Measurements from ENCODE around the gene SLC25A21. TPM values are rescaled to one million over a fixed set of nuclear protein-coding genes. Genes with fewer than 3 reads are reported as not detected.

SLC25A21 gene
- total RNA-seq, 1 experiment from 2014 or later: 2.1 TPM

GRCh38 chr14:36973806-36974442, 198.5 kb downstream of the SLC25A21 start:
- ATAC-seq: no peak
- H3K4me1 ChIP-seq (ENCODE audit: control insufficient read depth, insufficient read depth, low read length): no peaks in the 10 kb centered on the region
- in situ Hi-C loops (cut with HindIII; ENCODE audit: low pct_unique_long_range_greater_than_20kb, low sequenced_read_pairs): no loop called here
- intact Hi-C loops (cut with micrococcal nuclease; ENCODE audit: unreplicated experiment): no loop called here
- H3K27me3 ChIP-seq (ENCODE audit: control insufficient read depth, insufficient read depth, low read length): no peaks in the 10 kb centered on the region
- DNase-seq (ENCODE audit: low read depth, low spot score): peak; percentile 46
- H3K36me3 ChIP-seq (ENCODE audit: control insufficient read depth, insufficient read depth, low read length): no peaks in the 10 kb centered on the region
- no peak overlapping the region for H3K27ac ChIP-seq (ENCODE audit: low read length)
- no peak overlapping the region for H3K4me3 ChIP-seq (ENCODE audit: low read depth in 2 of 2, low read length in 2 of 2)
- CTCF ChIA-PET: no interaction called here
- TF ChIP-seq CTCF (IDR thresholded peaks at IDR 0.05): no peak
- no peak for TF ChIP-seq REST (IDR thresholded peaks at IDR 0.05; ENCODE audit: insufficient read depth in 1 of 2, low read depth in 2 of 2, low read length in 1 of 2)
- no peak for TF ChIP-seq SIN3A (IDR thresholded peaks at IDR 0.05; ENCODE audit: borderline replicate concordance, insufficient read depth, low read depth, low read length)
- no peak for TF ChIP-seq TCF7L2 (IDR thresholded peaks at IDR 0.05; ENCODE audit: low read depth, low read length)
- no peak for TF ChIP-seq POLR2AphosphoS5 (IDR thresholded peaks at IDR 0.05; ENCODE audit: low read depth, low read length)
- POLR2A ChIA-PET: no interaction called here
- H3K9me3 ChIP-seq (ENCODE audit: control insufficient read depth, insufficient read depth, low read depth, low read length): no peaks in the 10 kb centered on the region
- no TSS peak for BruUV-seq (replicated peaks)

GRCh38 chr14:36971263-36971855, 201.0 kb downstream of the SLC25A21 start:
- intact Hi-C loops (cut with micrococcal nuclease; ENCODE audit: unreplicated experiment) (no loop called here), in situ Hi-C loops (cut with HindIII; ENCODE audit: low pct_unique_long_range_greater_than_20kb, low sequenced_read_pairs) (no loop called here)
- no peak for TF ChIP-seq CTCF (IDR thresholded peaks at IDR 0.05)
- no peak for TF ChIP-seq SIN3A (IDR thresholded peaks at IDR 0.05; ENCODE audit: borderline replicate concordance, insufficient read depth, low read depth, low read length)
- TF ChIP-seq POLR2AphosphoS5 (IDR thresholded peaks at IDR 0.05; ENCODE audit: low read depth, low read length): no peak
- TF ChIP-seq REST (IDR thresholded peaks at IDR 0.05; ENCODE audit: insufficient read depth in 1 of 2, low read depth in 2 of 2, low read length in 1 of 2): no peak
- TF ChIP-seq TCF7L2 (IDR thresholded peaks at IDR 0.05; ENCODE audit: low read depth, low read length): no peak
- ATAC-seq: no peak
- no peak for DNase-seq (ENCODE audit: low read depth, low spot score)
- H3K27ac ChIP-seq (ENCODE audit: low read length): no peak overlapping the region
- H3K36me3 ChIP-seq (ENCODE audit: control insufficient read depth, insufficient read depth, low read length): no peaks in the 10 kb centered on the region
- ChIA-PET CTCF (no interaction called here), POLR2A (no interaction called here)
- no peaks in the 10 kb centered on the region for H3K9me3 ChIP-seq (ENCODE audit: control insufficient read depth, insufficient read depth, low read depth, low read length)
- H3K27me3 ChIP-seq (ENCODE audit: control insufficient read depth, insufficient read depth, low read length): no peaks in the 10 kb centered on the region
- H3K4me1 ChIP-seq (ENCODE audit: control insufficient read depth, insufficient read depth, low read length): no peaks in the 10 kb centered on the region
- no peak overlapping the region for H3K4me3 ChIP-seq (ENCODE audit: low read depth in 2 of 2, low read length in 2 of 2)
- BruUV-seq (replicated peaks): no TSS peak
